GM21515 (cell line): ENCODE measurements around the gene THEM5.

Experiments used
- ATAC-seq: cut with Tn5 transposase; IDR thresholded peaks from one replicate; pipeline ENCODE4 v1.9.1; 2021; ENCODE audit not compliant: unreplicated experiment

The THEM5 gene

DNA sequence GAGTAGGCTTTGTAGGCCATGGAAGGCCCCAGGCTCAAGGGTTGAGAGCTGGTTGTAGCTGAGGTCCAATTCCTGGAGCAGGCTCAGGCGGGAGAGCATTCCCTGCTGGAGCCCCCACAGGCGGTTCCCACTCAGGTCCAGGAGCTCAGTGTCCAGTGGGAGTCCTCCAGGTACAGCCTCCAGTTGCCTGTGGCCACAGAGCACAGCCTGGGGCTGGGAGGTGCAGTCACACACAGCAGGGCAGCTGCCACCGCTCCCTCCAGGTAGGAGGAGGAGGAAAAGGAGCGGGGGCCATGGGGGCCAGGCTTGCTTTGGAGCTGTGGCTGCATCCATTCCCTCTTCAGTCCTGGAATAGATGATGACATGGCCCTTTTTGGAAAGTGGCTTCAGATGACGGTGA lies 51.1 kb downstream of the THEM5 start:
- no peak for ATAC-seq

DNA sequence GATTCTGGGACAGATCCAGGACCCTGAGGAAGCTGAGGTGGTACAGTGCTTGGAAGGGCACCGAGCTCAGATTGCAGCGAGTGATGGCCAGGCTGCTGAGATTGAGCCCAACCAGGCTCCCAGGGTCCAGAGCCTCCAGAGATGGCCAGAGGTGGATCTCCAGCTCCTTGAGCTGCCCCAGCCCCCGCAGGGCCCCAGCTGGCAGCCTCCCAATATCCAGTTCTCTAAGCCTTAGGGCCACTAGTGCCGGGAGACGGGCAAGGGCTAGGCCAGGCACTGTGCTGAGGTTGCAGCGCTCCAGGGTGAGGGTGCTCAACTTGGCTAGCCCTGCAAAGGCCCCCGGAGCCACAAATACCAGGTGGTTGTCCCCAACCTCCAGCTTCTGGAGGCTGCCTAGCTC lies 51.7 kb downstream of the THEM5 start:
- no peak for ATAC-seq

DNA sequence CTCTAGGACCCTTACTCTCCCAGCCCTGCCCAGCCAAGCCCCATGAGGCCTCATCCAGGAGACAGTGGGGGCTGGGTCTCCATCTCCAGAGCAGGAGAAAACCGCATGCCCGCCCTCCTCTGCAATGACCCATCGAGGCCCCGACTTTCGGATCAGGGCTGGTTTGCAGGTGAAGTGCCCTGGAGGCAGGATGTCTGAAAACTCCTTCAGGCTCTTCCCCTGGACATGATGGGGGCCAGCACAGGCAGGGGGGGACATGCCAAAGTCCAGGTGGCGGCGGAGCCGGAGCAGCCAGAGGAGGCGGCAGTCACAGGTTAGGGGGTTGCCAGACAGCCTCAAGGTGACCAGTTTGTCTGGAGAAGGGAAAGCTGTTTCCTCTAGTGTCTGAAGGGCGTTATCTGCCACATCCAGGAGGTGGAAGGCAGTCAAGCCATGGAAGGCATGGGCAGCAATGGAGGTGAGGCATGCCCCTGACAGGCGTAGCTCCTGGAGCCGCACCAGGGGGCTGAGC lies 52.1 kb downstream of the THEM5 start:
- ATAC-seq: no peak

DNA sequence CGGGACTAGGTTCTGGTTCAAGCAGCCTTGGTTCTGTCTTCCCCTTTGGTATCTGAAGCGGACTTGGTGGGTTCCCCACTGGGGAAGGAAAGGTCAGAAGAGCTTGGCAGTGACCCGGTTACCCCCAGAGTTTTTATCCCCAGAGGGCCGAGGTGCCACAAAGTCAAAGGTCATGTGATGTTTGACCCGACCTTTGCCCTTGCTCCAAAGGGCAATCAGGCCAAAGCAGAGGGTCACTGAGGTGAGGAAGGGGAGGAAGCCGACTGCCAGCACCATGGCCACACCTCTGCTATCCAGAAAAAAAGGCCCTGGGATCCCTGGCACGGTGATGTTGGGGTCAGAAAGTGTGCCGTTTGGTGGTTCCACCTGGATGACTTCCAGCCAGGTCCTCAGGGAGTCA lies 52.7 kb downstream of the THEM5 start:
- ATAC-seq: no peak

- no peak for ATAC-seq
Measured at GRCh38 chr1:151799179-151800022, 54.1 kb downstream of the THEM5 start.

- ATAC-seq: no peak
Measured at GRCh38 chr1:151798571-151798970, 54.9 kb downstream of the THEM5 start.
